NCI-H2081 (cell line): Measurements from ENCODE around the gene ZFHX3.

ENCODE experiments used
- DNase-seq, 2 experiments: peaks; one replicate each; lab custom pipeline; 2025; lab: John Stamatoyannopoulos, UW

The ZFHX3 gene

GRCh38 chr16:72934636-72935403 is 113.1 kb downstream of the ZFHX3 start:
- DNase-seq = no peak

- DNase-seq = no peak
Observed at GRCh38 chr16:72932677-72933335, 115.1 kb downstream of the ZFHX3 start.

GRCh38 chr16:72932050-72932449 is 115.9 kb downstream of the ZFHX3 start:
- no peak for DNase-seq

- DNase-seq = no peak
Observed at GRCh38 chr16:72930396-72930795, 117.5 kb downstream of the ZFHX3 start.

GRCh38 chr16:72928090-72928981 is 119.6 kb downstream of the ZFHX3 start:
- no peak for DNase-seq

- DNase-seq = peak; percentile 78 to 85
Observed at GRCh38 chr16:72927199-72928089, 120.5 kb downstream of the ZFHX3 start.

- no peak for DNase-seq
Observed at GRCh38 chr16:72926177-72927070, 121.5 kb downstream of the ZFHX3 start.

GRCh38 chr16:72925631-72925979 is 122.3 kb downstream of the ZFHX3 start:
- DNase-seq = no peak

GRCh38 chr16:72924927-72925630 is 122.8 kb downstream of the ZFHX3 start:
- no peak for DNase-seq

GRCh38 chr16:72924537-72924926 is 123.4 kb downstream of the ZFHX3 start:
- no peak for DNase-seq

GRCh38 chr16:72923757-72924156 is 124.2 kb downstream of the ZFHX3 start:
- no peak for DNase-seq

- no peak for DNase-seq
Observed at GRCh38 chr16:72922714-72923113, 125.2 kb downstream of the ZFHX3 start.

- peak; percentile 63 to 85 for DNase-seq
Observed at GRCh38 chr16:72921620-72922019, 126.3 kb downstream of the ZFHX3 start.

- no peak for DNase-seq
Observed at GRCh38 chr16:72921106-72921505, 126.8 kb downstream of the ZFHX3 start.

- DNase-seq = no peak
Observed at GRCh38 chr16:72917051-72917450, 130.9 kb downstream of the ZFHX3 start.

GRCh38 chr16:72915331-72915730 is 132.6 kb downstream of the ZFHX3 start:
- no peak for DNase-seq

GRCh38 chr16:72913551-72913950 is 134.4 kb downstream of the ZFHX3 start:
- DNase-seq = no peak

GRCh38 chr16:72911971-72912370 is 136.0 kb downstream of the ZFHX3 start:
- DNase-seq = no peak

GRCh38 chr16:72910875-72911274 is 137.1 kb downstream of the ZFHX3 start:
- DNase-seq = no peak

- DNase-seq = no peak
Observed at GRCh38 chr16:72910381-72910780, 137.5 kb downstream of the ZFHX3 start.
